OCI-LY3 (cell line): ENCODE measurements around the gene SRGAP2B.
"Not testable (repeated sequence)": the region's sequence is repeated elsewhere in the genome, so short reads cannot be mapped to it uniquely, and the experiment has no call there.

Experiments used
- EZH2phosphoT487 ChIP-seq: fragments of 200-600 bp; shearing (Covaris generic); IDR thresholded peaks from 2 replicates; pipeline ENCODE4 v1.6.1; 2018; ENCODE audit warnings: antibody characterized with exemption, mixed run types, low read depth
- TF ChIP-seq, protein P1 (sequence below): fragments of 200-600, 300-600 bp; sonication (generic); IDR thresholded peaks from 2 replicates; pipeline ENCODE4 v1.5.1; 2014; ENCODE audit warnings: antibody characterized with exemption, low read length, low read depth

GRCh38 chr1:144940054-144940453 lies 155.1 kb downstream of the SRGAP2B start:
- TF ChIP-seq, protein P1, sequence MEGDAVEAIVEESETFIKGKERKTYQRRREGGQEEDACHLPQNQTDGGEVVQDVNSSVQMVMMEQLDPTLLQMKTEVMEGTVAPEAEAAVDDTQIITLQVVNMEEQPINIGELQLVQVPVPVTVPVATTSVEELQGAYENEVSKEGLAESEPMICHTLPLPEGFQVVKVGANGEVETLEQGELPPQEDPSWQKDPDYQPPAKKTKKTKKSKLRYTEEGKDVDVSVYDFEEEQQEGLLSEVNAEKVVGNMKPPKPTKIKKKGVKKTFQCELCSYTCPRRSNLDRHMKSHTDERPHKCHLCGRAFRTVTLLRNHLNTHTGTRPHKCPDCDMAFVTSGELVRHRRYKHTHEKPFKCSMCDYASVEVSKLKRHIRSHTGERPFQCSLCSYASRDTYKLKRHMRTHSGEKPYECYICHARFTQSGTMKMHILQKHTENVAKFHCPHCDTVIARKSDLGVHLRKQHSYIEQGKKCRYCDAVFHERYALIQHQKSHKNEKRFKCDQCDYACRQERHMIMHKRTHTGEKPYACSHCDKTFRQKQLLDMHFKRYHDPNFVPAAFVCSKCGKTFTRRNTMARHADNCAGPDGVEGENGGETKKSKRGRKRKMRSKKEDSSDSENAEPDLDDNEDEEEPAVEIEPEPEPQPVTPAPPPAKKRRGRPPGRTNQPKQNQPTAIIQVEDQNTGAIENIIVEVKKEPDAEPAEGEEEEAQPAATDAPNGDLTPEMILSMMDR: not testable (repeated sequence)
- TF ChIP-seq EZH2phosphoT487: not testable (repeated sequence)
